PC-3 (cell line): ENCODE results near the gene CDA.

Experiments
- EZH2 ChIP-seq: fragments of 300-600 bp; sonication (generic); IDR thresholded peaks from one replicate; pipeline ENCODE4 v1.6.1; 2017; ENCODE audit warnings: antibody characterized with exemption, mild to moderate bottlenecking, low read length; ENCODE audit not compliant: unreplicated experiment
- EZH2phosphoT487 ChIP-seq: fragments of 300-600 bp; sonication (generic); IDR thresholded peaks from 2 replicates; pipeline ENCODE4 v1.6.1; 2018; ENCODE audit warnings: mild to moderate bottlenecking, antibody characterized with exemption, low read length, borderline replicate concordance
- TF ChIP-seq, protein P1 (sequence below): fragments of 300-600 bp; sonication (generic); conservative IDR thresholded peaks from 2 replicates; pipeline ENCODE4 v1.5.1; 2017; ENCODE audit warnings: antibody characterized with exemption, low read depth, mild to moderate bottlenecking, low read length

DNA sequence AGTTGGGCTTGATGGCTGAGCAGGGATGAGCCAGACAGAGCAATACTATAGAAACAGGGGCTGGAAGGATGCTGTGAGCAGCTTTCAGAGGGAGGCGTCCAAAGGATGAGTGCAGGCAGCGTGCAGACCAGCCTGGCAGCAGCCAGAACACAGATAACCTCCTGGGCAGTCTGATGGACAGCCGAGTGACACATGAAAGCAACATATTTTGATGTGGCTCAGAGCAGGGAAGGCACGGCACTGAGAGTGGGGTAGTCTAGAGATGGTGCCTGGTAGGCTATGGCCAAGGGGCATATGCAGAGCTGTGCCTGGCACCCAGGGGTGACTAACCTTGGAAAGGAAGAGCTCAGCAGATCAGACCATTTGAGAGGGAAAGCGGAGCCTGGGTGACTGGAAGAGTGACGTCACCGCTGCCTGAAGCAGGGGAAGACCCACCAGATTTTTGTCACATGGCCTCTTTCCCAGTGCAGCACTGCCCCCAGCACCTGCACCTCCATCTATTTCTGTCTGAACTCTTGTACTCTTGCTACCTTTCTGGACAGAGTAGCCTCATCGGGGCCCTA is 48.0 kb downstream of the CDA start:
- TF ChIP-seq, protein P1, sequence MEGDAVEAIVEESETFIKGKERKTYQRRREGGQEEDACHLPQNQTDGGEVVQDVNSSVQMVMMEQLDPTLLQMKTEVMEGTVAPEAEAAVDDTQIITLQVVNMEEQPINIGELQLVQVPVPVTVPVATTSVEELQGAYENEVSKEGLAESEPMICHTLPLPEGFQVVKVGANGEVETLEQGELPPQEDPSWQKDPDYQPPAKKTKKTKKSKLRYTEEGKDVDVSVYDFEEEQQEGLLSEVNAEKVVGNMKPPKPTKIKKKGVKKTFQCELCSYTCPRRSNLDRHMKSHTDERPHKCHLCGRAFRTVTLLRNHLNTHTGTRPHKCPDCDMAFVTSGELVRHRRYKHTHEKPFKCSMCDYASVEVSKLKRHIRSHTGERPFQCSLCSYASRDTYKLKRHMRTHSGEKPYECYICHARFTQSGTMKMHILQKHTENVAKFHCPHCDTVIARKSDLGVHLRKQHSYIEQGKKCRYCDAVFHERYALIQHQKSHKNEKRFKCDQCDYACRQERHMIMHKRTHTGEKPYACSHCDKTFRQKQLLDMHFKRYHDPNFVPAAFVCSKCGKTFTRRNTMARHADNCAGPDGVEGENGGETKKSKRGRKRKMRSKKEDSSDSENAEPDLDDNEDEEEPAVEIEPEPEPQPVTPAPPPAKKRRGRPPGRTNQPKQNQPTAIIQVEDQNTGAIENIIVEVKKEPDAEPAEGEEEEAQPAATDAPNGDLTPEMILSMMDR = no peak
- TF ChIP-seq EZH2 (no peak), EZH2phosphoT487 (no peak)
